ENCODE measurements around the gene ELMO1.

Gene ELMO1

GRCh38 chr7:37016064-37016878, 432.4 kb downstream of the ELMO1 start:
- H3K4me3 ChIP-seq (ENCODE audit: insufficient read depth, low read depth, low read length, poor library complexity, severe bottlenecking): no peak overlapping the region
- DNase-seq: no peak
- H3K4me1 ChIP-seq (ENCODE audit: control insufficient read depth, insufficient read depth, low read length, poor library complexity, severe bottlenecking): no peaks in the 10 kb centered on the region
- no peaks in the 10 kb centered on the region for H3K9me3 ChIP-seq (ENCODE audit: control insufficient read depth, low read length)
- H3K27ac ChIP-seq (ENCODE audit: insufficient read depth, low read length, poor library complexity, severe bottlenecking): no peak overlapping the region
- peaks cover 24% of the 10 kb centered on the region for H3K36me3 ChIP-seq (ENCODE audit: control insufficient read depth, insufficient read depth, low read length)
- H3K27me3 ChIP-seq (replicated peaks; ENCODE audit: control insufficient read depth, insufficient read depth, low read length, poor library complexity, severe bottlenecking): no peaks in the 10 kb centered on the region

- Histone ChIP-seq H3K27ac (ENCODE audit: insufficient read depth, low read length, poor library complexity, severe bottlenecking) (no peak overlapping the region), H3K4me3 (ENCODE audit: insufficient read depth, low read depth, low read length, poor library complexity, severe bottlenecking) (no peak overlapping the region), H3K36me3 (ENCODE audit: control insufficient read depth, insufficient read depth, low read length) (peaks cover 32% of the 10 kb centered on the region), H3K9me3 (ENCODE audit: control insufficient read depth, low read length) (no peaks in the 10 kb centered on the region), H3K27me3 (replicated peaks; ENCODE audit: control insufficient read depth, insufficient read depth, low read length, poor library complexity, severe bottlenecking) (no peaks in the 10 kb centered on the region), H3K4me1 (ENCODE audit: control insufficient read depth, insufficient read depth, low read length, poor library complexity, severe bottlenecking) (no peaks in the 10 kb centered on the region)
- DNase-seq: no peak
Measured at GRCh38 chr7:37015353-37016034, 433.2 kb downstream of the ELMO1 start.

GRCh38 chr7:37013771-37014170, 434.9 kb downstream of the ELMO1 start:
- H3K27me3 ChIP-seq (replicated peaks; ENCODE audit: control insufficient read depth, insufficient read depth, low read length, poor library complexity, severe bottlenecking): no peaks in the 10 kb centered on the region
- DNase-seq: no peak
- H3K4me1 ChIP-seq (ENCODE audit: control insufficient read depth, insufficient read depth, low read length, poor library complexity, severe bottlenecking): no peaks in the 10 kb centered on the region
- H3K36me3 ChIP-seq (ENCODE audit: control insufficient read depth, insufficient read depth, low read length): peaks cover 31% of the 10 kb centered on the region
- no peaks in the 10 kb centered on the region for H3K9me3 ChIP-seq (ENCODE audit: control insufficient read depth, low read length)
- H3K4me3 ChIP-seq (ENCODE audit: insufficient read depth, low read depth, low read length, poor library complexity, severe bottlenecking): no peak overlapping the region
- H3K27ac ChIP-seq (ENCODE audit: insufficient read depth, low read length, poor library complexity, severe bottlenecking): no peak overlapping the region

- no peak for DNase-seq
- no peaks in the 10 kb centered on the region for H3K27me3 ChIP-seq (replicated peaks; ENCODE audit: control insufficient read depth, insufficient read depth, low read length, poor library complexity, severe bottlenecking)
- no peaks in the 10 kb centered on the region for H3K9me3 ChIP-seq (ENCODE audit: control insufficient read depth, low read length)
- H3K27ac ChIP-seq (ENCODE audit: insufficient read depth, low read length, poor library complexity, severe bottlenecking): no peak overlapping the region
- H3K4me1 ChIP-seq (ENCODE audit: control insufficient read depth, insufficient read depth, low read length, poor library complexity, severe bottlenecking): no peaks in the 10 kb centered on the region
- peaks cover 38% of the 10 kb centered on the region for H3K36me3 ChIP-seq (ENCODE audit: control insufficient read depth, insufficient read depth, low read length)
- H3K4me3 ChIP-seq (ENCODE audit: insufficient read depth, low read depth, low read length, poor library complexity, severe bottlenecking): no peak overlapping the region
Measured at GRCh38 chr7:37011151-37011890, 437.3 kb downstream of the ELMO1 start.

GRCh38 chr7:37009125-37009675, 439.5 kb downstream of the ELMO1 start:
- Histone ChIP-seq H3K27ac (ENCODE audit: insufficient read depth, low read length, poor library complexity, severe bottlenecking) (no peak overlapping the region), H3K27me3 (replicated peaks; ENCODE audit: control insufficient read depth, insufficient read depth, low read length, poor library complexity, severe bottlenecking) (no peaks in the 10 kb centered on the region), H3K36me3 (ENCODE audit: control insufficient read depth, insufficient read depth, low read length) (peaks cover 43% of the 10 kb centered on the region), H3K4me3 (ENCODE audit: insufficient read depth, low read depth, low read length, poor library complexity, severe bottlenecking) (no peak overlapping the region), H3K4me1 (ENCODE audit: control insufficient read depth, insufficient read depth, low read length, poor library complexity, severe bottlenecking) (no peaks in the 10 kb centered on the region), H3K9me3 (ENCODE audit: control insufficient read depth, low read length) (no peaks in the 10 kb centered on the region)
- no peak for DNase-seq

GRCh38 chr7:37007691-37008090, 441.0 kb downstream of the ELMO1 start:
- Histone ChIP-seq H3K36me3 (ENCODE audit: control insufficient read depth, insufficient read depth, low read length) (peaks cover 36% of the 10 kb centered on the region), H3K9me3 (ENCODE audit: control insufficient read depth, low read length) (no peaks in the 10 kb centered on the region), H3K4me1 (ENCODE audit: control insufficient read depth, insufficient read depth, low read length, poor library complexity, severe bottlenecking) (no peaks in the 10 kb centered on the region), H3K27me3 (replicated peaks; ENCODE audit: control insufficient read depth, insufficient read depth, low read length, poor library complexity, severe bottlenecking) (no peaks in the 10 kb centered on the region), H3K4me3 (ENCODE audit: insufficient read depth, low read depth, low read length, poor library complexity, severe bottlenecking) (no peak overlapping the region), H3K27ac (ENCODE audit: insufficient read depth, low read length, poor library complexity, severe bottlenecking) (no peak overlapping the region)
- DNase-seq: no peak

- H3K27me3 ChIP-seq (replicated peaks; ENCODE audit: control insufficient read depth, insufficient read depth, low read length, poor library complexity, severe bottlenecking): no peaks in the 10 kb centered on the region
- H3K4me1 ChIP-seq (ENCODE audit: control insufficient read depth, insufficient read depth, low read length, poor library complexity, severe bottlenecking): no peaks in the 10 kb centered on the region
- H3K36me3 ChIP-seq (ENCODE audit: control insufficient read depth, insufficient read depth, low read length): peaks cover 33% of the 10 kb centered on the region
- H3K4me3 ChIP-seq (ENCODE audit: insufficient read depth, low read depth, low read length, poor library complexity, severe bottlenecking): no peak overlapping the region
- DNase-seq: no peak
- H3K9me3 ChIP-seq (ENCODE audit: control insufficient read depth, low read length): no peaks in the 10 kb centered on the region
- H3K27ac ChIP-seq (ENCODE audit: insufficient read depth, low read length, poor library complexity, severe bottlenecking): no peak overlapping the region
Measured at GRCh38 chr7:37007268-37007667, 441.4 kb downstream of the ELMO1 start.

GRCh38 chr7:37006764-37007163, 441.9 kb downstream of the ELMO1 start:
- DNase-seq: no peak
- Histone ChIP-seq H3K4me1 (ENCODE audit: control insufficient read depth, insufficient read depth, low read length, poor library complexity, severe bottlenecking) (no peaks in the 10 kb centered on the region), H3K36me3 (ENCODE audit: control insufficient read depth, insufficient read depth, low read length) (peaks cover 28% of the 10 kb centered on the region), H3K4me3 (ENCODE audit: insufficient read depth, low read depth, low read length, poor library complexity, severe bottlenecking) (no peak overlapping the region), H3K27me3 (replicated peaks; ENCODE audit: control insufficient read depth, insufficient read depth, low read length, poor library complexity, severe bottlenecking) (no peaks in the 10 kb centered on the region), H3K9me3 (ENCODE audit: control insufficient read depth, low read length) (no peaks in the 10 kb centered on the region), H3K27ac (ENCODE audit: insufficient read depth, low read length, poor library complexity, severe bottlenecking) (no peak overlapping the region)

- DNase-seq: no peak
- H3K27me3 ChIP-seq (replicated peaks; ENCODE audit: control insufficient read depth, insufficient read depth, low read length, poor library complexity, severe bottlenecking): no peaks in the 10 kb centered on the region
- H3K9me3 ChIP-seq (ENCODE audit: control insufficient read depth, low read length): no peaks in the 10 kb centered on the region
- no peak overlapping the region for H3K27ac ChIP-seq (ENCODE audit: insufficient read depth, low read length, poor library complexity, severe bottlenecking)
- H3K4me3 ChIP-seq (ENCODE audit: insufficient read depth, low read depth, low read length, poor library complexity, severe bottlenecking): no peak overlapping the region
- no peaks in the 10 kb centered on the region for H3K36me3 ChIP-seq (ENCODE audit: control insufficient read depth, insufficient read depth, low read length)
- no peaks in the 10 kb centered on the region for H3K4me1 ChIP-seq (ENCODE audit: control insufficient read depth, insufficient read depth, low read length, poor library complexity, severe bottlenecking)
Measured at GRCh38 chr7:37000511-37000910, 448.2 kb downstream of the ELMO1 start.

Measured in effector memory CD4-positive, alpha-beta T cell (primary cell).